ENCODE measurements around the gene LRRC27. TPM values are rescaled to one million over a fixed set of nuclear protein-coding genes. Genes with fewer than 3 reads are reported as not detected.

LRRC27 gene
- total RNA-seq, 1 donor from 2014 or later, result 9.3 TPM

GRCh38 chr10:132421847-132422751 lies 90.1 kb downstream of the LRRC27 start:
- peak; percentile 89 for DNase-seq (ENCODE audit: low read depth)

DNA sequence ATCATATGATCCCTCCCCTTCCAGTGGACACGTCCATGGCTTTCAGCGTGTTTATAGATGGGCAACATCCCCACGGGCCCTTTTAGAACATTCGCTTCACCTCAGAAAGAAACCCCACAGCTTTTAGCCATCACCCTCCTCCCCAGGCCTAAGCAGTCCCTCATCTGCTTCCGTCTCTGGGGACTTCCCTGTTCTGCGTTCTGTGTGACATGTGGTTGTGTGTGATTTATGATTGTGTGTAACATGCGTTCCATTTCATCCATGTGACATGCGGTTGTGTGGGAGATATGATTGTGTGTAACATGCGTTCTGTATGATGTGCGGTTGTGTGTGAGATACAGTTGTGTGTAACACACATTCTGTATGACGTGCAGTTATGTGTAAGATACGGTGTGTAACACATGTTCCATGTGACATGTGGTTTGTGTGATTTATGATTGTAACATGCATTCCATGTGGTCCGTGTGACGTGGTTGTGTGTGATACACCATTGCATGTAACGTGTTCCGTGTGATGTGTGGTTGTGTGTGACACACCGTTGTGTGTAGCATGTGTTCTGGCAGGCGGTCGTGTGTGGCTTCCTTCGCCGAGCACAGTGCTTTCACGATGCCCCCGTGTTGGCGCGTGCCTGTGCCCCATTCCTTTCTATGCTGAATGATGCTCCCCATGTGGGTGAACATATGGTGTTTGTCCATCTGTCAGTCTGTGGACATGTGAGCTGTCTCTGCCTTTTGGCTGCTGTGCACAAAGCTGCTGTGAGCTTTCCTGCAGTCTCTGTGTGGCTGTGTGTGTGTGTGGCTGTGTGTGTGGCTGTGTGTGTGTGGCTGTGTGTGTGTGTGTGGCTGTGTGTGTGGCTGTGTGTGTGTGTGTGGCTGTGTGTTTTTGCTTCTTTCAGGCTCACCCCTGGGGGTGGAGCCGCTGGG lies 91.2 kb downstream of the LRRC27 start:
- DNase-seq (ENCODE audit: low read depth), result peak; percentile 79

DNA sequence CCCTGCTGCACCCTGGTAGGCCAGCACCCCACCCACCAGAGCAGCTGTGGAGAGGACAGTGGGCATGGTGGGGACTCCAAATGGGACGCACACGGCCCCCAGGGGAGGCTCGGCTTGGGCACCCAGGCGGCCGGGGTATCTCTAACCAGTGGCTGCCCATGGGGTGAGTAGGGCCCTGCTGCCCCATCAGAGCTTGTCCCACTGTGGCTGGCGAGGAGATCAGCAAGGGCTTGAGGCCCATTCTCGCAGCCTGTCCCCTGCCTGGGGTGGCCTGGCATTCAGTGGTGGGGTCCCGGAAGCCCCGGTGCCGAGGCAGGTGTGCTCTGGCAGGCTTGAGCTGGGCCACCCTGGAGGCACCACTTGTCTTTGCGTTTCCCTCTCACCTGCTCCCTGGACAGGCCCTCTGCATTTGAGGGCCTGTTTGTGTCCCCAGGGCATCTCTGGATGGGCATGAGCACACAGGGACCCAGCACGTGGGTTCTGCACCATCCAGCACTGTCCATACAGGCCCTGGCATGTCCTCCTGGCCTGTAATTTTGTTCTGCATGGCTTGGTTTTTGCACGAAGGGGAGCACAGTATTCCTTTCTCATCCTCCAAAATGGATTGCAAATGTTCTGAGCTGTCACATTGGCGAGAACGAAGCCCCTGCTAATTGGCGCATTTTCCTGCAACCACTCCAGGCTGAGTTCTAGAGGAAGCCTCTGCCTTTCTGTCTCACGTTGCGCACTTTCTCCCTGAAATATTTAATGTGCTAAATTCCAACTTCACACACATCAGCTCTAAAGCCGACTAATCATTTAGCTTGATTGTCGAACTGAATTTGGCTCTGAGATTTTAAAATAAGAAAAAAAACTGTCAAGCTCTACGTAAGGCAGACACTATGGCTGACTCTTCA lies 92.2 kb downstream of the LRRC27 start:
- no peak for DNase-seq (ENCODE audit: low read depth)

DNA sequence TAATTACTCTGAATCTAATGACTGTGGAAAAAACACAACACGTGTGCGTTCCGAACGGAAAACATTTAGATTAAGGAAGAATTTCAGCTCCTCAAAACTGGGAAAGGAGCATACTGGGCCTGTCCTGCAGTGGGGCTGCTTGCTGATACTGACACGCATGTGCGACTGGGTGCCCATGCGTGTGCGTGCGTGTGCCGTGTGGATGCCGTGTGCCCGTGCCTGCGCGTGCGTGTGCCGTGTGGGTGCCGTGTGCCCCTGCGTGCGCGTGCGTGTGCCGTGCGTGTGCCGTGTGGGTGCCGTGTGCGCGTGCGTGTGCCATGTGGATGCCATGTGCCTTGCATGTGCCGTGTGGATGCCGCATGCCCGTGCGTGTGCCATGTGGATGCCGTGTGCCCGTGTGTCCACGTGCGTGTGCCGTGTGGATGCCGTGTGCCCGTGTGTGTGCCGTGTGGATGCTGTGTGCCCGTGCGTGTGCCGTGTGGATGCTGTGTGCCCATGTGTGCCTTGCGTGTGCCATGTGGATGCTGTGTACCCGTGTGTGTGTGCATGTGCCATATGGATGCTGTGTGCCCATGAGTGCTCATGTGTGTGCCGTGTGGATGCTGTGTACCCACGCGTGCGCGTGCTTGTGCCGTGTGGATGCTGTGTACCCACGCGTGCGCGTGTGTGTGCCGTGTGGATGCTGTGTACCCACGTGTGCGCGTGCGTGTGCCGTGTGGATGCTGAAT lies 93.2 kb downstream of the LRRC27 start:
- DNase-seq (ENCODE audit: low read depth), result no peak

GRCh38 chr10:132425757-132426155 lies 93.8 kb downstream of the LRRC27 start:
- DNase-seq (ENCODE audit: low read depth), result no peak

GRCh38 chr10:132427006-132427771 lies 95.2 kb downstream of the LRRC27 start:
- DNase-seq (ENCODE audit: low read depth), result no peak

DNA sequence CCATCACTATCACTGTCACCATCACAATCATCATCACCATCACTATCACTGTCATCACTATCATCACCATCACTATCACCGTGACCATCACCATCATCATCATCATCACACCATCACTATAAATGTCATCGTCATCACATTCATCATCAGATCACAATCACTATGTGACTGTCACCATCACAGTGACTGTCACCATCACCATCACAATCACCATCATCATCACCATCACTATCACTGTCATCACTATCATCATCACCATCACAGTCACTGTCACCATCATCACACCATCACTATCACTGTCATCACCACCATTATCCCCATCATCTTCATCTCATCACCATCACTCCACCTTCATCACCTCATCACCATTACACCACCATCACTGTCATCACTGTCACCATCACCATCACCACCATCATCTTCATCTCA lies 96.0 kb downstream of the LRRC27 start:
- no peak for DNase-seq (ENCODE audit: low read depth)

GRCh38 chr10:132428486-132428995 lies 96.5 kb downstream of the LRRC27 start:
- DNase-seq (ENCODE audit: low read depth), result peak; percentile 58

Other genes with a start within 250 kb of the LRRC27 start
- gene DPYSL4, start 145.2 kb upstream of the LRRC27 start, total RNA-seq, result 21.0 and 22.3 TPM in 2 replicates
- 8.7 and 12.1 TPM in 2 replicates for gene STK32C, start 24.2 kb upstream of the LRRC27 start, total RNA-seq
- 11.1 and 20.1 TPM in 2 replicates for gene PWWP2B, start 65.0 kb downstream of the LRRC27 start, total RNA-seq
- gene INPP5A, start 205.6 kb downstream of the LRRC27 start, total RNA-seq, result 15.8 and 48.6 TPM in 2 replicates

Measured in myocyte (in vitro differentiated cells).